K562 (cell line): ENCODE measurements around the gene SMG6. TPM values are rescaled to one million over a fixed set of nuclear protein-coding genes. Genes with fewer than 3 reads are reported as not detected.

Experiments used
- ATAC-seq: fragments of 200-7000 bp; cut with Tn5 transposase; 3 replicates; pipeline ENCODE4 v1.9.1; 2020; ENCODE audit warnings: moderate library complexity
- BruUV-seq: library from RNA; stranded (reverse); fragments of 400-500 nt; replicated peaks from 2 replicates; lab custom pipeline; 2021; lab: Mats Ljungman, UMichigan
- CTCF ChIA-PET: fragments of 300-600 bp; formaldehyde crosslinking; extraction: SDS; loops from one replicate; lab custom pipeline; 2021; ENCODE audit warnings: low intra/inter-chr PET ratio; lab: Yijun Ruan, JAX
- POLR2A ChIA-PET: fragments of 300-600, 350-650 bp; sonication (Branson Sonifier 250); formaldehyde crosslinking; extraction: SDS; loops from one replicate; lab custom pipeline; 2021; ENCODE audit warnings: antibody characterized with exemption, inconsistent platforms; lab: Yijun Ruan, JAX
- DNase-seq, 4 experiments: peaks; one replicate each; pipeline versions ENCODE4 v3.0.0 to v3.0.0-alpha.2; 2011 to 2018; ENCODE audit warnings: low spot score in 3 of 4, mixed read lengths in 3 of 4; ENCODE audit errors: extremely low read depth in 1 of 4
- FAIRE-seq: peaks from 2 replicates; lab custom pipeline; 2011; peaks lifted over from hg19 to GRCh38; lab: Jason Lieb, UNC
- H2AFZ ChIP-seq: 2 replicates; pipeline ENCODE4 v1.6.0; 2011; ENCODE audit warnings: low read depth, low read length, control low read depth, inconsistent platforms
- H3K27ac ChIP-seq: fragments of 200-600 bp; 3 replicates; pipeline ENCODE4 v1.8.0; 2011; ENCODE audit warnings: low read depth, mild to moderate bottlenecking, control low read depth, inconsistent platforms, low read length, moderate library complexity, mixed read lengths; ENCODE audit errors: extremely low read depth
- H3K27me3 ChIP-seq, 2 experiments: fragments of 300-600 bp in 1 of 2; 2 replicates in 1 of 2; 3 replicates in 1 of 2; pipeline versions ENCODE4 v1.6.0 to v1.8.0; 2011; ENCODE audit warnings: inconsistent platforms in 2 of 2, low read length in 2 of 2, mild to moderate bottlenecking in 1 of 2, mixed read lengths in 1 of 2, moderate library complexity in 1 of 2; ENCODE audit not compliant: control insufficient read depth in 2 of 2, insufficient read depth in 2 of 2
- H3K36me3 ChIP-seq: fragments of 300-600 bp; 3 replicates; pipeline ENCODE4 v1.8.0; 2011; ENCODE audit warnings: mild to moderate bottlenecking, low read length, inconsistent platforms; ENCODE audit not compliant: control insufficient read depth, insufficient read depth
- H3K4me1 ChIP-seq, 2 experiments: fragments of 200-600 bp in 1 of 2; replicated peaks in 1 of 2; 2 replicates in 1 of 2; 3 replicates in 1 of 2; pipeline versions ENCODE4 v1.5.1 to v1.8.0; 2011; ENCODE audit warnings: inconsistent platforms in 2 of 2, low read length in 2 of 2, mild to moderate bottlenecking in 1 of 2, mixed read lengths in 1 of 2, moderate library complexity in 1 of 2; ENCODE audit not compliant: control insufficient read depth in 2 of 2, insufficient read depth in 2 of 2
- H3K4me2 ChIP-seq: 2 replicates; pipeline ENCODE4 v1.6.1; 2011; ENCODE audit warnings: low read length, control low read depth, inconsistent platforms, mixed read lengths; ENCODE audit not compliant: insufficient read depth
- H3K4me3 ChIP-seq: fragments of 200-600 bp; sonication (generic), shearing (Covaris generic); 2 replicates; pipeline ENCODE4 v1.5.1; 2016; ENCODE audit warnings: control low read depth, inconsistent platforms
- H3K79me2 ChIP-seq: fragments of 200-600 bp; 3 replicates; pipeline ENCODE4 v1.8.0; 2011; ENCODE audit warnings: low read length, inconsistent platforms; ENCODE audit not compliant: control insufficient read depth, insufficient read depth
- H3K9ac ChIP-seq, 2 experiments: 2 replicates each; pipeline versions ENCODE4 v1.6.0 to v1.6.1; 2011; ENCODE audit warnings: low read depth in 2 of 2, low read length in 2 of 2, control low read depth in 1 of 2, inconsistent platforms in 1 of 2, mild to moderate bottlenecking in 1 of 2, mixed read lengths in 1 of 2; ENCODE audit not compliant: insufficient read depth in 1 of 2
- H3K9me1 ChIP-seq: one replicate; pipeline ENCODE4 v1.6.0; 2011; ENCODE audit warnings: inconsistent platforms, mild to moderate bottlenecking, low read length, moderate library complexity; ENCODE audit not compliant: control insufficient read depth, insufficient read depth
- H3K9me3 ChIP-seq: replicated peaks from 2 replicates; pipeline ENCODE4 v1.5.1; 2011; ENCODE audit warnings: low read depth, low read length, inconsistent platforms; ENCODE audit not compliant: control insufficient read depth, insufficient read depth
- H4K20me1 ChIP-seq: replicated peaks from 2 replicates; pipeline ENCODE4 v1.6.1; 2011; ENCODE audit warnings: low read length, inconsistent platforms, mixed read lengths; ENCODE audit not compliant: control insufficient read depth, insufficient read depth
- CREBBP ChIP-seq: IDR thresholded peaks from one replicate; pipeline ENCODE4 v1.6.1; 2012; ENCODE audit warnings: low read depth, mild to moderate bottlenecking, control low read depth, inconsistent platforms, low read length
- FOSL1 ChIP-seq: fragments of 200-800 bp; sonication (Bioruptor generic); conservative IDR thresholded peaks from 2 replicates; pipeline ENCODE4 v1.6.1; 2016; ENCODE audit warnings: missing genetic modification characterization, missing compliant biosample characterization
- FOXA1 ChIP-seq: fragments of 450-650 bp; IDR thresholded peaks from 2 replicates; pipeline ENCODE4 v1.6.1; 2016; ENCODE audit warnings: mild to moderate bottlenecking, borderline replicate concordance
- GMEB1 ChIP-seq: fragments of 250-450 bp; sonication (Bioruptor Pico); IDR thresholded peaks from 2 replicates; pipeline ENCODE4 v1.4.0; 2020; ENCODE audit warnings: mild to moderate bottlenecking
- KAT2B ChIP-seq: IDR thresholded peaks from one replicate; pipeline ENCODE4 v1.6.1; 2012; ENCODE audit warnings: low read depth, mild to moderate bottlenecking, control low read depth, inconsistent platforms, low read length, moderate library complexity
- NR3C1 ChIP-seq: sonication (generic); formaldehyde crosslinking; IDR thresholded peaks from 2 replicates; pipeline ENCODE4 v1.8.1; 2022; ENCODE audit warnings: missing genetic modification reagents
- POLR3A ChIP-seq: IDR thresholded peaks from 2 replicates; pipeline ENCODE4 v1.6.1; 2011; ENCODE audit warnings: borderline replicate concordance, mild to moderate bottlenecking, moderate library complexity; ENCODE audit not compliant: insufficient read length, insufficient read depth; ENCODE audit errors: extremely low read depth
- RBM22 ChIP-seq: fragments of 200-400 bp; formaldehyde crosslinking; IDR thresholded peaks from 2 replicates; pipeline ENCODE4 v1.6.1; 2018; ENCODE audit warnings: low read length, low read depth; ENCODE audit not compliant: poor library complexity, severe bottlenecking
- SMAD4 ChIP-seq: fragments of 250-450 bp; sonication (Bioruptor Pico); conservative IDR thresholded peaks from 2 replicates; pipeline ENCODE4 v1.8.0; 2021; ENCODE audit warnings: inconsistent platforms, mild to moderate bottlenecking, moderate library complexity
- ZBTB26 ChIP-seq: fragments of 450-650 bp; formaldehyde crosslinking; IDR thresholded peaks from 2 replicates; pipeline ENCODE4 v1.4.0; 2022; ENCODE audit warnings: missing genetic modification characterization
- ZNF41 ChIP-seq: fragments of 250-450 bp; sonication (Bioruptor Pico); conservative IDR thresholded peaks from 2 replicates; pipeline ENCODE4 v1.4.0; 2020; ENCODE audit warnings: mild to moderate bottlenecking
- ZNF76 ChIP-seq: fragments of 250-450 bp; sonication (Bioruptor Pico); IDR thresholded peaks from 2 replicates; pipeline ENCODE4 v1.4.0; 2020; ENCODE audit warnings: mild to moderate bottlenecking, moderate library complexity, borderline replicate concordance
- ZNF79 ChIP-seq: fragments of 250-450 bp; sonication (Bioruptor Pico); IDR thresholded peaks from 2 replicates; pipeline ENCODE4 v1.4.0; 2020; ENCODE audit warnings: low read depth, mild to moderate bottlenecking, moderate library complexity
- ZNF830 ChIP-seq: fragments of 250-450 bp; sonication (Bioruptor Pico); IDR thresholded peaks from 2 replicates; pipeline ENCODE4 v1.5.0; 2021; ENCODE audit warnings: mild to moderate bottlenecking
- WGBS: fragments of 100-300 bp; shearing (Covaris generic); methylation state at CpG from one replicate; pipeline ENCODE4 v1.1.6; 2016; ENCODE audit warnings: low coverage, mixed read lengths; ENCODE audit not compliant: insufficient coverage; ENCODE audit errors: missing lambda C conversion rate; 5-methylcytosine and 5-hydroxymethylcytosine counted together
- in situ Hi-C: fragments of 300-500 bp; cut with MboI; formaldehyde crosslinking; loops from 4 replicates; pipeline ENCODE4 v1.15.0; 2018; ENCODE audit warnings: inconsistent platforms, mixed read lengths
- intact Hi-C: fragments of 100-400 bp; cut with micrococcal nuclease; formaldehyde crosslinking; loops from 2 replicates; pipeline ENCODE4 v1.14.2; 2022
- polyA plus RNA-seq, 8 experiments: library from polyadenylated mRNA; depleted of rRNA in 4 of 8; stranded (reverse) in 5 of 8; unstranded in 3 of 8; fragments of >200 nt; fragmentation: Nextera tagmentation in 2 of 8; fragmentation: Illumina TruSeq in 1 of 8; extraction: Ambion mirVana in 2 of 8; extraction: Trizol in 1 of 8; gene quantifications; 2 replicates each; pipeline versions ENCODE4 v1.2.1 to v1.2.3, GENCODE V29; 2011 to 2014; ENCODE audit warnings: inconsistent platforms in 1 of 8, missing spikeins in 1 of 8
- total RNA-seq, 7 experiments: library from RNA; depleted of rRNA in 6 of 7; stranded (reverse); fragments of >200 nt in 6 of 7; fragmentation: Illumina TruSeq in 2 of 7; extraction: Trizol in 2 of 7; gene quantifications; 2 replicates each; pipeline versions ENCODE4 v1.2.1 to v1.2.3, GENCODE V29; 2011 to 2021; ENCODE audit warnings: low replicate concordance in 1 of 7
- TF ChIP-seq, protein P1 (sequence below): fragments of 450-650 bp; formaldehyde crosslinking; IDR thresholded peaks from 2 replicates; pipeline ENCODE4 v1.4.0; 2020; ENCODE audit warnings: mild to moderate bottlenecking, moderate library complexity
- TF ChIP-seq, protein P2 (sequence below): sonication (generic); formaldehyde crosslinking; IDR thresholded peaks from 2 replicates; pipeline ENCODE4 v1.8.1; 2023; ENCODE audit warnings: mild to moderate bottlenecking, missing genetic modification reagents

Gene SMG6
- total and polyA plus RNA-seq, 9 of the 15 experiments (the other 6 are each of a cell fraction or from before 2014, with no cell fraction given) = 0.44 to 13.9 (median 6.0) TPM

DNA sequence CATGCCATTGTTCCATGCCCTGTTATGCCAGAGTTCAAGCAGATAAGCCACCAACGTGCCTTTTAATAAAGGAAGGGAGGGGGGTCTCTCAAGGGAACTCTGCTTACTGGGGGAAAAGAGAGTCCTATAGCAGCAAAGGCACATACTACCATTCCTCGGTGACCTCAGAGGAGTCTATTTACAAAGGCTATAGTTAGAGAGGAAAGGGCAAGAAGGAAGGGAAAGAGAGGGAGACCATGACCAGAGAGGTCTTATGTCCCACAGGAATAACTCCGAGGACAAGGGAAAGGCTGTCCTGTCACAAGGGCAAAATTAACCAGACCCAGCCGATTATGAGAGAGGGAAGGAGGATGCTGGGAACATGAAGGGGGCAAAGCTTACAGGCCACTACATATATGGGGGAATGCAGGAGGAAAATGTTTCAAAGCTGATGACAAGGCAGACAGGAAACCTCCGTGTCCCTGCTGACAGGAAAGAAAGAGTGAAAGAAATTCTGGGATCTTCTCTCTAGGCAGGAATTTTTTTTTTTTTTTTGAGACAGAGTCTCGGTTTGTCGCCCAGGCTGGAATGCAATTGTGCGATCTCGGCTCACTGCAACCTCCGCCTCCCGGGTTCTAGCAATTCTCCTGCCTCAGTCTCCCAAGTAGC lies 197.2 kb downstream of the SMG6 start:
- Histone ChIP-seq H4K20me1 (no peaks in the 10 kb centered on the region), H3K4me2 (no peak overlapping the region), H3K9me1 (no peaks in the 10 kb centered on the region), H3K79me2 (no peaks in the 10 kb centered on the region), H3K9ac (no peak overlapping the region), H3K4me3 (no peak overlapping the region), H3K9me3 (no peaks in the 10 kb centered on the region), H3K4me1 (peaks cover 6% of the 10 kb centered on the region in 2 experiments; a peak in 3 of 5 replicates), H3K27ac (no peak overlapping the region), H3K27me3 (no peaks in the 10 kb centered on the region), H2AFZ (no peak overlapping the region), H3K36me3 (no peaks in the 10 kb centered on the region)
- BruUV-seq = no TSS peak
- ATAC-seq (no peak), FAIRE-seq (no peak), DNase-seq (no peak)
- no peak for TF ChIP-seq FOSL1
- TF ChIP-seq RBM22 = no peak
- no peak for TF ChIP-seq ZNF830 (CRISPR knock-in tag)
- no peak for TF ChIP-seq ZNF41 (CRISPR knock-in tag)
- TF ChIP-seq FOXA1 = no peak
- TF ChIP-seq NR3C1 (CRISPR knock-in tag) = no peak
- TF ChIP-seq SMAD4 (CRISPR knock-in tag) = no peak
- TF ChIP-seq POLR3A = no peak
- TF ChIP-seq, protein P1, sequence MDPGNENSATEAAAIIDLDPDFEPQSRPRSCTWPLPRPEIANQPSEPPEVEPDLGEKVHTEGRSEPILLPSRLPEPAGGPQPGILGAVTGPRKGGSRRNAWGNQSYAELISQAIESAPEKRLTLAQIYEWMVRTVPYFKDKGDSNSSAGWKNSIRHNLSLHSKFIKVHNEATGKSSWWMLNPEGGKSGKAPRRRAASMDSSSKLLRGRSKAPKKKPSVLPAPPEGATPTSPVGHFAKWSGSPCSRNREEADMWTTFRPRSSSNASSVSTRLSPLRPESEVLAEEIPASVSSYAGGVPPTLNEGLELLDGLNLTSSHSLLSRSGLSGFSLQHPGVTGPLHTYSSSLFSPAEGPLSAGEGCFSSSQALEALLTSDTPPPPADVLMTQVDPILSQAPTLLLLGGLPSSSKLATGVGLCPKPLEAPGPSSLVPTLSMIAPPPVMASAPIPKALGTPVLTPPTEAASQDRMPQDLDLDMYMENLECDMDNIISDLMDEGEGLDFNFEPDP = no peak
- no peak for TF ChIP-seq ZBTB26 (CRISPR knock-in tag)
- no peak for TF ChIP-seq CREBBP
- TF ChIP-seq ZNF79 (CRISPR knock-in tag) = no peak
- TF ChIP-seq GMEB1 (CRISPR knock-in tag) = no peak
- no peak for TF ChIP-seq ZNF76 (CRISPR knock-in tag)
- TF ChIP-seq, protein P2, sequence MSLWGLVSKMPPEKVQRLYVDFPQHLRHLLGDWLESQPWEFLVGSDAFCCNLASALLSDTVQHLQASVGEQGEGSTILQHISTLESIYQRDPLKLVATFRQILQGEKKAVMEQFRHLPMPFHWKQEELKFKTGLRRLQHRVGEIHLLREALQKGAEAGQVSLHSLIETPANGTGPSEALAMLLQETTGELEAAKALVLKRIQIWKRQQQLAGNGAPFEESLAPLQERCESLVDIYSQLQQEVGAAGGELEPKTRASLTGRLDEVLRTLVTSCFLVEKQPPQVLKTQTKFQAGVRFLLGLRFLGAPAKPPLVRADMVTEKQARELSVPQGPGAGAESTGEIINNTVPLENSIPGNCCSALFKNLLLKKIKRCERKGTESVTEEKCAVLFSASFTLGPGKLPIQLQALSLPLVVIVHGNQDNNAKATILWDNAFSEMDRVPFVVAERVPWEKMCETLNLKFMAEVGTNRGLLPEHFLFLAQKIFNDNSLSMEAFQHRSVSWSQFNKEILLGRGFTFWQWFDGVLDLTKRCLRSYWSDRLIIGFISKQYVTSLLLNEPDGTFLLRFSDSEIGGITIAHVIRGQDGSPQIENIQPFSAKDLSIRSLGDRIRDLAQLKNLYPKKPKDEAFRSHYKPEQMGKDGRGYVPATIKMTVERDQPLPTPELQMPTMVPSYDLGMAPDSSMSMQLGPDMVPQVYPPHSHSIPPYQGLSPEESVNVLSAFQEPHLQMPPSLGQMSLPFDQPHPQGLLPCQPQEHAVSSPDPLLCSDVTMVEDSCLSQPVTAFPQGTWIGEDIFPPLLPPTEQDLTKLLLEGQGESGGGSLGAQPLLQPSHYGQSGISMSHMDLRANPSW (CRISPR knock-in tag) = no peak
- no peak for TF ChIP-seq KAT2B
- intact Hi-C loops (no loop called here), in situ Hi-C loops (no loop called here)
- ChIA-PET CTCF (no interaction called here), POLR2A (interaction anchor here (0.6 to 1.3 kb wide), 2 partner anchors 24 to 108 kb away, joined by 3 read pairs; no protein-coding TSS in a partner anchor)
- WGBS = 71% methylated on average over 10 of the region's 11 CpGs
